Amniotic stem cell (primary cell): Measurements from ENCODE around the gene KLHDC2.
"Not testable (repeated sequence)": the region's sequence is repeated elsewhere in the genome, so short reads cannot be mapped to it uniquely, and the experiment has no call there.

ENCODE experiments used
- DNase-seq: peaks from one replicate; lab custom pipeline; 2025; lab: John Stamatoyannopoulos, UW

The KLHDC2 gene

GRCh38 chr14:49781040-49781439 lies 13.1 kb downstream of the KLHDC2 start:
- DNase-seq: not testable (repeated sequence)

- DNase-seq: no peak
These were observed 15.6 kb downstream of the KLHDC2 start for GRCh38 chr14:49783394-49784014.

- DNase-seq: no peak
These were observed 18.4 kb downstream of the KLHDC2 start for GRCh38 chr14:49786315-49786714.

- DNase-seq: no peak
These were observed 24.7 kb downstream of the KLHDC2 start for GRCh38 chr14:49792618-49793017.

- no peak for DNase-seq
These were observed 28.1 kb downstream of the KLHDC2 start for GRCh38 chr14:49796025-49796424.

GRCh38 chr14:49808780-49809179 lies 40.8 kb downstream of the KLHDC2 start:
- no peak for DNase-seq

GRCh38 chr14:49816118-49816517 lies 48.2 kb downstream of the KLHDC2 start:
- DNase-seq: not testable (repeated sequence)

- no peak for DNase-seq
These were observed 48.9 kb downstream of the KLHDC2 start for GRCh38 chr14:49816844-49817243.

GRCh38 chr14:49820176-49820575 lies 52.2 kb downstream of the KLHDC2 start:
- DNase-seq: no peak

GRCh38 chr14:49828640-49829039 lies 60.7 kb downstream of the KLHDC2 start:
- no peak for DNase-seq
